Stimulated activated CD8-positive, alpha-beta memory T cell treated with anti-CD3 and anti-CD28 coated beads, Interleukin-4, amount 100 ng/mL, for 4 hours (primary cell): Measurements from ENCODE around the gene KCNMA1.
A peak's percentile ranks its signal among the peaks of the same experiment; 100 is the strongest.
"Not testable (repeated sequence)": the region's sequence is repeated elsewhere in the genome, so short reads cannot be mapped to it uniquely, and the experiment has no call there.

Experiments used
- DNase-seq, 2 donors: peaks; one replicate each; pipeline ENCODE4 v3.0.0-alpha.2; 2020; ENCODE audit warnings: low read depth in 2 of 2, low spot score in 1 of 2

Gene KCNMA1

DNA sequence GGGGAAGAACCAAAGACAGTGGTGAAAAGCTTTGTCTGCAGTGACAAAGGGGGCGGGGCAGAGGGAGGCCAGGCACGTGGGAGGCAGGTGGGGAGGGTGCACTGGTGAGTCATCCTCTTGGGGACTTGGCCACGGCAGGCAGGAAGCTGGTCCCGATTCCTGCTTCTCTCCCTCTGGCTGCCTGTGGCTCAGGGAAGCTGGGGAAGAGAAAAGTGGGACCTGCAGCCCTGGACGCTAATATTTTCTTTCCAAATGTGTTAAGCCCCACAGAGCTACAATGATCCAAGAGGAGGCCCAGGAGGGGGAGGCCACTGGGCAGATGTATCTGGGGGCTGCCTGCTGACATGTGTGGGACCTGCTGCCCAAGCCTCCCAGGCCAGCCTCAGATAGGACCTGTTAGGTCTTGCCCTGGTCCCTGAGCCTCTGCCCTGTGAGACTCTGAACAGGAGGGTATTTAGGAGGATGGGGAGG lies 231.8 kb downstream of the KCNMA1 start:
- DNase-seq = peak in 1 of 2 donors; percentile 9

DNA sequence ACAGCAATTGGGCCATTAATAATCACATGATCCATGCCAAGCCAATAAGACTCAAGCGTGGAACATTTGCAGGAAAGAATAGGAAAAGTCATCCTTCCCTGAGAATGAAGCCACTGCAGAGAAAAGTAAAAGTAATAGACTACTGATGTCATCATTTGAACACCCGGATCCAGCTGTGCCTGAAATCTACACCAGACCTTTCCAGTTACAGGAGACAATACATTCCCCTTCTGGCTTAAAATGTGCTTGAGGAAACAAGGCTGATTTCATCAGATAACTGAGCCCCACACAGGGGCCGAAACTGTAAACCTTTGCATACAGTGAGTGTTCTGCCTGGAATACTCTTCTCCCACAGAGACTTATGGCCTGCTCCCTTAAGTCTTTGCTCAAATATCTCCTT lies 232.8 kb downstream of the KCNMA1 start:
- DNase-seq = no peak

- DNase-seq = no peak
Observed at GRCh38 chr10:77403761-77404160, 233.8 kb downstream of the KCNMA1 start.

- DNase-seq = no peak
Observed at GRCh38 chr10:77401683-77402082, 235.9 kb downstream of the KCNMA1 start.

DNA sequence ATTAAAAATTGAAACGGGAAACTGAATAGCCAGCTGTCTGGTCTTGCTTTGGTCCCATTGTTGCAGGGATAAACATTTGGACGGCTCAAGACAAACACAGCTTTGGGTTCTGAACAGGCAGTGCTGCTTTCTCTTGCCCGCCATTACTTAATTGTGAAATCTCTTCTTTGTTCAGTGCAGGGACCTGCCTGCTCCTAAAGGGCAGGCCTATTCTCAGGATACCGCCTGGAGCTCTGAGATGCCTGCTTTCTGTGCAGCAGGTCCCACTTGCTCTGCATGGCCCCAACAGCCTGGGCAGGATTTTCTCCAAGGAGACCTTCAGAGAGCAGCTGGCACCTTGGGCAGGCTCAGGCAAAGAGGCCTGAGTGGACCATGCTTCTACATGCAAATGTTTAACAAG lies 237.6 kb downstream of the KCNMA1 start:
- DNase-seq = no peak

DNA sequence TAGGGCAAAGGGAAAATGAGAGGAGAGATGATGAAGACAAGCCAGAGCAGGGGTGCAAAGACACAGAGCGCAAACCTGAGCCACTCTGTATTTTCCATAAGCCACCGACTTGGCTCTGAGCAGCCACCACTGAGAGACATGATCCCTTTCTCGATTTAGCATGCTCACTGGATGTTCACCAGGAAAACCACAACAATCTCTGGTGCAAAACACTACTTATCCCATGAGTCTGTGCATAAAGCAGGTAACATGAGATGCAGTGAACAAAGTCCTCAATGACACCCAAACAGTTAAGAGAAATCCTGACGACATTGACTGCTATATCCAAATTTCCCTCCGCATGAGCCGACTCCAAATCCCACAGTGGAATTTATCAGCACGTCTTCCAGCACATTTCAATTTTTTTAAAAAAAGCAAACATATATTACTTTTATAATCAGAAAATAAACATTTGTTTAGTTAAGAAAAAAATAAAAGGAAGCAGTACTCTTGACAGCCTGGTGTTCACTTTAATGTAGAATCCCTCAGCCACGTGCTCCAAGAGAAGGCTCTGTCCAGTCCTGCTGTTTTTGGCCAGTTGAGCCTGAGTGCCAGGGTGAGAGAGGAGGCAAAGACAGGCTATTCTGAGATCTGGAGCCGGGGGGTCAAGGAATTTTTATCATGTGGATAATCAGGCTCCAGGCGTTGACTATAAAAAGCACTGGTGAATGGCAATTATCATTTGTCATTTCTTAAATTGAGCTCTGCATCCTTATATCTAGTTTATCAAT lies 238.4 kb downstream of the KCNMA1 start:
- DNase-seq = no peak

DNA sequence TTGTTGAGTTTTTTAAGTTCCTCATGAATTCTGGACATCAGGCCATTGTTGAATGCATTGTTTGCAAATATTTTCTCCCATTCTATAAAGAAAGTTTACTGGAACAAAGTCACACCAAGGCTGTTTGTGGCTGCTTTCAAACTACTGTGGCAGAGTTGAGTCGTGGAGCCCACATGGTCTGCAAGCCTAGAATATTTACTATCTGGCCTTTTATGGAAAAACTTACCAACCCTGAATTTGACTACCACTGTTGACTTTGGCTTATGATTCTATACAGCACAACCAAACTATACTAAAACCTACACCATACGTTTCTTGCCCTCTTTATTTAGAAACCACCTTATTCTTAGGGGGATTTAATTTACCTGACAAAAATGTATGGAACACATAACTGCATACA lies 239.1 kb downstream of the KCNMA1 start:
- no peak for DNase-seq

- DNase-seq = no peak
Observed at GRCh38 chr10:77397103-77397502, 240.5 kb downstream of the KCNMA1 start.

GRCh38 chr10:77396290-77396689 lies 241.3 kb downstream of the KCNMA1 start:
- no peak for DNase-seq

DNA sequence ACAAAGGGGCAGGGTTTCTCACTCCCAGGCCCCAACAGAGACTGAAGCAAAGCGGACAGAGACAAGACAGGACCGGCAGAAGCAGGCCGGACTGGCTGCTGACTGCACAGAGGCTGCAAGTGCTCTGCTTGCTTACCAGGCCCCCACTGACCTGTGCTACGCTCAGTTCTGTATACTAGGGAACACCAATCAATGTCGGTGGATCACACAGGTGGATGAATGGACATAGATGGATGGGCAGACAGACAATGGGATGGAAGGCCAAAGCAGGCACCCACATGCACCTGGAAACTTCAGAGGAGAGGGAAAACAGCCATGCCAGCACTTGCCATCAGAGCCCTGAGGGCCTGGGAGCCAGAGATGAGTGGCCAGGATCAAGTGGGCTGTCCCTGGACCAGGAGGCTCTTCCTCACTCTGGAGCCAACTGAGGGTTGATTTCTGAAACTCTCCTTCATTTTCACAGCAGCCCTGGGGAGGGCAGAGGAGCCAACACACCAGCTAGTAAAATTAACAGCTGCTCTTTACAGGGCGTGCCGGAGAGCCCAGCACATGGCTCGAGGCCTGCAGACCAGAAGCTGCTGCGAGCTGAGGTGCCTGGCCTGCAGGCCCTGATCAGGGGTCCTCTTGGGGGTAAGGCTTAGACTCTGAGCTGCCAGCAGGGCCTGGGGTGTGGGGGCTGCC lies 243.6 kb downstream of the KCNMA1 start:
- DNase-seq = no peak

DNA sequence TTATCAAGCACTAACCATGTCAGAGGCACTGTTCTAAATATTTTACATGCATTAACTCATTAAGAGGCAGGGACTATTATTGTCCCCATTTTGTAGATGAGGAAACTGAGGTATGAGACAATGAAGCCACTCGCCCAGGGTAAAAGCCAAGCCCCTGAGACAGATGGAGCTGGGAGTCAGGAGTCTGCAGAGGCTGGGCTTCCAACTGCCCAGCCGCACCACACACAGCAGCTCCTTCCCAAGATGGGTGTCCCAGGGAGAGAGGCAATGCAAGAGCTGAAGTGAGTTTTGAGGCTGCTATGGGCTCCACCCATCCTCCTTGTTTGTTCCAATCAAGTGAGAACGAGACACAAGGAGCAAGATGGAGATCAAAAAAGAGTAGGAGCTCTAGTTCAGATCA lies 244.2 kb downstream of the KCNMA1 start:
- no peak for DNase-seq

DNA sequence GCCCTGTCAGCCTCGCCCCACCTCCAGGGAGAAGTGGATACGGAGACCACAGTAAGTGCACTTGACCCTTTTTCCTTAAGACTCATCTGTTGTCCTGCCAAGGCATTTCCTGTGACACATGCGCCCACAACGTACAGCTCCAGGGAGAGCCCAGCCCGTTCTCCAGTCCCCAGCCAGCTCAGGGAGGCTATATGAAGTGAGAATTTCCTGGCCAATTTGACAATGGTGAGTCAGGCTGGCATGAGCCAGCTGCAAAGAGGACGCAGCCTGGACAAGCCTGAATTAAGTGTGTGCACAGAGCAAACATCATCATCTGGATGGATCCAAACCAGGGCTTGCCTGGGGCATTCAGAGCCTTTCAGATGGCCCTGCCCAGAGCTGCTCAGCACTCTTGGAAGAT lies 244.8 kb downstream of the KCNMA1 start:
- no peak for DNase-seq

- DNase-seq = no peak
Observed at GRCh38 chr10:77392236-77392721, 245.3 kb downstream of the KCNMA1 start.

- no peak for DNase-seq
Observed at GRCh38 chr10:77391605-77392235, 245.9 kb downstream of the KCNMA1 start.

DNA sequence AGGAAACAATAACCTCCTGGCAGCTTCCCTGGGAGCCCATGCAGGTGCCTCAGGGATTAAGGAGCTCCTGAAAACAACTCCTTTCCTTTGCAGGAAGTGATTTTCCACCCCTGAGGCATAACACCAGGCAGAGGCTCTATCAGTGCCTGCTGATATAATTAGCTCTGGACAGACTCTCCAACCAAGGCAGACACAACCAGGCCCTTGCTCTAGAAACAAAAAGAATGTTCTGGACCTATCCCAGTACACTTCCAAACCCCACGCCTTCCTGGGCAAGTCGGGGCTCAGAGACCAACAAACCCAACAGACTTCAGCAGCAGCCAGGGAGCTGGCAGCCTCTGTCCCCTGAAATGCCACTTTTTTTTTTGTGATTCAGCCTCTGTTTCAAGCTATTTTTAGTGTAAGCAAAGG lies 247.1 kb downstream of the KCNMA1 start:
- no peak for DNase-seq

- DNase-seq = no peak
Observed at GRCh38 chr10:77388571-77389100, 249.0 kb downstream of the KCNMA1 start.

DNA sequence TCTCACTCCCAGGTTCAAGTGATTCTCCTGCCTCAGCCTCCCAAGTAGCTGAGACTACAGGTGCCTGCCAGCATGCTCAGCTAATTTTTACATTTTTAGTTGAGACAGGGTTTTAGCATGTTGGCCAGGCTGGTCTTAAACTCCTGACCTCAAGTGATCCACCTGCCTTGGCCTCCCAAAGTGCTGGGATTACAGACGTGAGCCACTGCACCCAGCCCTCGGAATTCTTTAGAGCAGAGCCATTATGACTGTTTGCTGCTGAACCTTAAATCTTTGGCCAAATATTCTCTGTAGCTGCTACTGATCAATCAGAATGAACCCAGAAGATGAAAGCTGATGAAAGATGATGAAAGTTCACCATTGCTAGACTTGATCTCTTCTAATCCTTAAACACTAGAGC lies 249.9 kb downstream of the KCNMA1 start:
- DNase-seq = not testable (repeated sequence)

GRCh38 chr10:77387247-77387646 lies 250.4 kb downstream of the KCNMA1 start:
- no peak for DNase-seq

GRCh38 chr10:77386838-77387237 lies 250.8 kb downstream of the KCNMA1 start:
- DNase-seq = no peak

DNA sequence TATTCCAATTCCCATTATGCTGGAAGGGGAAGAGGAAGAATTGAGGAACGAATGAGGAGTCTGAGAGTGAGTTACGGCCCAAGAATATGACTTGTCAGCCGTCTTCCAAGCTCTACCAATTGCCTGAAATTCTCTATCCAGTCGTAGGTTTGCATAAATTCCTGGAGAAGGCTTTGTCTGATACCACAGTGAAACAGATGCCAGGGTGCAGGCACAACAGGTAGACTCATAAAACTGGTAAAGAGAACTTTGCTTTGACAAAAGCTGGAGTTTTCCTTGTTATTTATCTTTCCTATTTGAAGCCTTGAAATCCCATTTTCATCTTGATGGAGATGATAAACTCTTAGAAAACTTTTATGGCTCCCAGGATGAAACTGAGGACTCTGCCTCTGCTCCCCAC lies 251.2 kb downstream of the KCNMA1 start:
- no peak for DNase-seq

DNA sequence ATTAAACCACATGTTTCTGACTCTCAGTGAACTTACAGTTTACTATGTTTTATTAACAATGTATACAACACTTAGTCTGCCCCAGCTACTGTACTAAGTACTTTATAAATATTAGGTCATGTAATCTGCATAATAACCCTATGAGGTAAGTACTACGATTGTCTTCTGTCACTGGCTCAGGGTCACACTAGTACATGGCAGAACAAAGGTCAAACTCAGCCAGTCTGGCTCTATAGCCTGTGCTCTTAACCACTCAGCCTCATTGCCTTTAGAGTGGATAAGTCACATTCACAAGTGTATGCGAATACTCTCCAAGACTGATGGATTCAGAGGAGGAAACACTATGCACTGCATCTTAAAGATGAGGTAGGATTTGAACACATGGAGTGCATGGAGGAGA lies 252.3 kb downstream of the KCNMA1 start:
- no peak for DNase-seq
